Choroid plexus epithelial cell (primary cell): ENCODE data around the gene PPP6R3.

ENCODE experiments used
- DNase-seq: peaks from one replicate; pipeline ENCODE4 v3.0.0-alpha.2; 2010; ENCODE audit warnings: low read depth
- H3K4me3 ChIP-seq: 2 replicates; pipeline ENCODE4 v1.5.1; 2011; ENCODE audit warnings: low read depth, mild to moderate bottlenecking, control low read depth, low read length, moderate library complexity
- CTCF ChIP-seq: conservative IDR thresholded peaks from 2 replicates; pipeline ENCODE4 v1.5.1; 2011; ENCODE audit warnings: low read depth, mild to moderate bottlenecking, control low read depth, inconsistent platforms, low read length, moderate library complexity

Gene PPP6R3

DNA sequence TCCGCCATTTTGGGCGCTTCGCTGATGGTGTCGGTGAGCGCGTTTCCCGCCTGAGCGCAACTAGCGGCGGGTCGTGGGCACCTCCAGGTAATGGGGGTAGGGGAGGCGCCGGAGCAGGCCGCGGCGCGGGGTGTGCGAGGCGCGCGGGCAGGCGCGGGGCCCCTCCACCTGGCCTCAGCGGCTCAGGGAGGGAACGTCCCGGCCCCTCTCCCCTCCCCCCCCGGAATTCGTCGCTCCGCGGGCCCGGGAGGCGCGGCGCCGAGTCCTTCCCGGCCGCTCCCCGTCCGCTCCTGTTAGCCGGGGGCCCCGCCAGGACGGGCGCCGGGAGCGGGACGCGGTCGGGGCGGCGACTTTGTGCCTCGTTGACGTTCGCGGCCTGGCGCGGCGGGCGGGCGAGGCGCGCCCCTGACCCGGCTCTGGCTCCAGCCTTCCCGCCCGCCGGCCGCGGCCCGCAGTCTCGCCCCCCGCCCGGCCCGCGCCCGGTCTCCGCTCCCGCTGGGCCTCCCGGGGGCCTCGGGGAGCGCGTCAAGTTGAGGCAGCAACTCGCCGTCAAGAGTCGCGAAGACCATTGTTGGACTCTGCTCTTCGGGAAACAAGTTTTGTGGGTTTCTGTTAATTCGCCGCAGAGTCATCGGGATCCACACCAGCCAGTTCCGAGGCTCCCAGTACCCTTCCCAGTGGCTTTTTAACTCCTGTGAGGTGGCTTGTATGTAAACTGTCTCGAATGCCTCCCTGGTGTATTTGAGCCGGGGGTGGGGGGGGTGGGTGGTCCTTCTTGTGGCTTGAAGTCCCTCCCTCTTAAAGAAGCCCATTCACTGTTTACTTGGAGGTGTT, at the start of gene PPP6R3:
Gene PPP6R3, plus strand, starts transcription at position 12 of the 834 bp plus-strand sequence. CDS start 76,913 bp downstream, outside the sequence.
- TF ChIP-seq CTCF = no peak
- DNase-seq = peak; percentile 58
- H3K4me3 ChIP-seq = peak within 1 kb of the TSS; percentile 80

GRCh38 chr11:68411501-68411991, 49.0 kb upstream of the PPP6R3 start:
- H3K4me3 ChIP-seq = no peak overlapping the region
- no peak for DNase-seq
- TF ChIP-seq CTCF = no peak

- no peak for DNase-seq
- no peak for TF ChIP-seq CTCF
Observed at GRCh38 chr11:68412593-68413475, 47.7 kb upstream of the PPP6R3 start.

GRCh38 chr11:68413591-68413999, 47.0 kb upstream of the PPP6R3 start:
- no peak for TF ChIP-seq CTCF
- DNase-seq = no peak
- no peak overlapping the region for H3K4me3 ChIP-seq

More at GRCh38 chr11:68412593-68413475, 47.7 kb upstream of the PPP6R3 start:
- H3K4me3 ChIP-seq = no peak overlapping the region

DNA sequence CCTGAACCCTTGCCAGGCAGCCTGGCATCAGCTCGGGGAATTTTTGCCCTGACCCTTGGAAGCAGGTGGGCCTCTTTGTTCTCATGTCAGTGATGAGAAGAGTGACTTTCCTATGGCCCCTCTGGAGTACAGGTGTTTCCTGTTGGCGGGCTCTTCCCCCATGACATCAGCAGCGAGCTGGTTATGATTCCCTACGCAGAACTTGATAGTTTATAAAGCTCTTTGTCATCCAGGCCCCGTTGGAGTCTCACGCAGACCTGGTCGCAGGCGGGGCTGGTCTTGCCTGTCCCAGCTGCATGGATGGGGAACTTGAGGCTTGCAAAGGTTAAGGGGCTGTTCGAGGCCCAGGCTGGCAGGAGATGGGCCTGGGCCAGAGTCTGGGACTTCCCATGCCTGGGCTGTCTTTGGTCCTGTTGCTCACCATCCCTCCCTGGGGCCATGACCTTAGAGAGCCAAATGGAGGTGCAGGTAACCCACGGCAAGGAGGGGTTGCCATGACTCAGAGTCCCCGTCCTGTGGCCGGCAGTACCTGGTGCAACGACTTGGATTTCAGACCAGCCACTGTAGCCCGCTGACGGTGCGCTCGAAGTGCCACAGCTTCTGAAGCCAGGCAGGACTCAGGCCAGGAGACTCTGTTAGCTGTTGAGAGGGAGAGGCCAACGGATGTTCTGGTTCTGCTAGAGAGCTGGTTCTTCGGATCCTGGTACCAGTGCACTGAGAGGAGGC, 45.9 kb upstream of the PPP6R3 start:
- TF ChIP-seq CTCF = no peak

GRCh38 chr11:68416070-68416578, 44.4 kb upstream of the PPP6R3 start:
- no peak for DNase-seq
- no peak for TF ChIP-seq CTCF
- no peak overlapping the region for H3K4me3 ChIP-seq

More for the DNA sequence above, 45.9 kb upstream of the PPP6R3 start:
- H3K4me3 ChIP-seq = no peak overlapping the region
- no peak for DNase-seq
